ENCODE measurements around the gene CABP7. TPM values are rescaled to one million over a fixed set of nuclear protein-coding genes. Genes with fewer than 3 reads are reported as not detected.

The CABP7 gene
- total and polyA plus RNA-seq, 4 donors, result 0.08 TPM; not detected in 3

DNA sequence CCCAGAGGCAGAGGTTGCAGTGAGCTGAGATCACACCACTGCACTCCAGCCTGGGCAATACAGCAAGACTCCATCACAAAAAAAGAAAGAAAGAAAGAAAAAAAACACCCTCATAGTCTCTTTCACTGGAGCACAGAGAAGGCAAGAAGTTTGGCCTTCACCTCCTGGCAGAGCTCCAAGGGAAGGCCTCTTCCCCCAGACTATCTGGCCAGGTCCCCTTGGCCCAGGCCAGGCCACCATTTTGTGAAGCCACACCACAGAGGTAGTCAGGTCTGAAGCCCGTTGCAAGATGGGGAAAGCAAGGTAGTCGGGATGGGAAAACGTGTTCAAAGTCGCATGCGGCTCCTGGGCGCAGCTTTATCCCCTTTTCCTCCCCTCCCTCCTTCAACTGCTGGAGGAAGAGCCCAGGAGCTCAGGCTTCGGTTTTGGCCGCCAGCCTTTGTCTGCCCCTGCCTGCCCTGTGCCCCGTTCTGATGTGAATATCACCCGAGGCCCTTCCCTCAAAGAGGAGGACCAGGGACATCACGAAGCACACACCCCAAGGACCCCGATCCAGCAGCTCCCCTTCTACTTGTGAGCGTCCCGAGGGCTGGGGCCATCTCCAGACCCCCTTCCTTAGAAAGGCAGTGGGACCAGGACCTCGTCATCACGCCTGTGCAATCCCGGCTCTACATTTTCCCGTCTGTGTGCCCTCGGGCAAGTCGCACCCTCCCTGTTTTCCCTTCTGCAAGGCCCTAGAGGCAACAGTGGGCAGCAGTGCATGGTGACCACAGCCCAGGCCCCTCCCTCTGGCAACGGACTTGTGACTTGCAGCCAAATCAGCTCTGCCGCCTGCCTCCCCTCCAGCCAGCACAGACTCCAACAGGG is 17.7 kb downstream of the CABP7 start:
- Histone ChIP-seq H3K4me1 (ENCODE audit: control insufficient read depth in 4 of 4, insufficient read depth in 4 of 4, low read length in 3 of 4) (no peaks in the 10 kb centered on the region), H3K9ac (ENCODE audit: low read depth in 1 of 2, low read length in 2 of 2) (no peak overlapping the region), H3K27ac (ENCODE audit: low read depth in 1 of 2, low read length in 2 of 2) (no peak overlapping the region), H3K36me3 (ENCODE audit: control insufficient read depth in 4 of 4, insufficient read depth in 3 of 4, low read depth in 1 of 4, low read length in 3 of 4) (peaks cover 2 to 35% (median 7%) of the 10 kb centered on the region in 4 donors), H3K4me3 (ENCODE audit: low read depth in 1 of 3, low read length in 3 of 3) (no peak overlapping the region), H3K9me3 (ENCODE audit: control insufficient read depth in 4 of 4, low read length in 3 of 4) (no peaks in the 10 kb centered on the region), H3K27me3 (ENCODE audit: control insufficient read depth in 4 of 4, insufficient read depth in 4 of 4, low read length in 3 of 4) (no peaks in the 10 kb centered on the region)
- TF ChIP-seq ZBTB33 (IDR thresholded peaks at IDR 0.05) (no peak), HNF4G (IDR thresholded peaks at IDR 0.05) (no peak), NR2F2 (IDR thresholded peaks at IDR 0.05) (no peak), GABPA (IDR thresholded peaks at IDR 0.05 in 1 of 2, conservative IDR thresholded peaks at IDR 0.05 in 1 of 2) (no peak)
- TF ChIP-seq, protein P1, sequence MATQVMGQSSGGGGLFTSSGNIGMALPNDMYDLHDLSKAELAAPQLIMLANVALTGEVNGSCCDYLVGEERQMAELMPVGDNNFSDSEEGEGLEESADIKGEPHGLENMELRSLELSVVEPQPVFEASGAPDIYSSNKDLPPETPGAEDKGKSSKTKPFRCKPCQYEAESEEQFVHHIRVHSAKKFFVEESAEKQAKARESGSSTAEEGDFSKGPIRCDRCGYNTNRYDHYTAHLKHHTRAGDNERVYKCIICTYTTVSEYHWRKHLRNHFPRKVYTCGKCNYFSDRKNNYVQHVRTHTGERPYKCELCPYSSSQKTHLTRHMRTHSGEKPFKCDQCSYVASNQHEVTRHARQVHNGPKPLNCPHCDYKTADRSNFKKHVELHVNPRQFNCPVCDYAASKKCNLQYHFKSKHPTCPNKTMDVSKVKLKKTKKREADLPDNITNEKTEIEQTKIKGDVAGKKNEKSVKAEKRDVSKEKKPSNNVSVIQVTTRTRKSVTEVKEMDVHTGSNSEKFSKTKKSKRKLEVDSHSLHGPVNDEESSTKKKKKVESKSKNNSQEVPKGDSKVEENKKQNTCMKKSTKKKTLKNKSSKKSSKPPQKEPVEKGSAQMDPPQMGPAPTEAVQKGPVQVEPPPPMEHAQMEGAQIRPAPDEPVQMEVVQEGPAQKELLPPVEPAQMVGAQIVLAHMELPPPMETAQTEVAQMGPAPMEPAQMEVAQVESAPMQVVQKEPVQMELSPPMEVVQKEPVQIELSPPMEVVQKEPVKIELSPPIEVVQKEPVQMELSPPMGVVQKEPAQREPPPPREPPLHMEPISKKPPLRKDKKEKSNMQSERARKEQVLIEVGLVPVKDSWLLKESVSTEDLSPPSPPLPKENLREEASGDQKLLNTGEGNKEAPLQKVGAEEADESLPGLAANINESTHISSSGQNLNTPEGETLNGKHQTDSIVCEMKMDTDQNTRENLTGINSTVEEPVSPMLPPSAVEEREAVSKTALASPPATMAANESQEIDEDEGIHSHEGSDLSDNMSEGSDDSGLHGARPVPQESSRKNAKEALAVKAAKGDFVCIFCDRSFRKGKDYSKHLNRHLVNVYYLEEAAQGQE (IDR thresholded peaks at IDR 0.05), result no peak
- TF ChIP-seq, protein P2, sequence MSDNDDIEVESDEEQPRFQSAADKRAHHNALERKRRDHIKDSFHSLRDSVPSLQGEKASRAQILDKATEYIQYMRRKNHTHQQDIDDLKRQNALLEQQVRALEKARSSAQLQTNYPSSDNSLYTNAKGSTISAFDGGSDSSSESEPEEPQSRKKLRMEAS (IDR thresholded peaks at IDR 0.05), result no peak
- no peak for DNase-seq (ENCODE audit: low spot score)
- 87% methylated on average over 22 of the region's 22 CpGs for WGBS

DNA sequence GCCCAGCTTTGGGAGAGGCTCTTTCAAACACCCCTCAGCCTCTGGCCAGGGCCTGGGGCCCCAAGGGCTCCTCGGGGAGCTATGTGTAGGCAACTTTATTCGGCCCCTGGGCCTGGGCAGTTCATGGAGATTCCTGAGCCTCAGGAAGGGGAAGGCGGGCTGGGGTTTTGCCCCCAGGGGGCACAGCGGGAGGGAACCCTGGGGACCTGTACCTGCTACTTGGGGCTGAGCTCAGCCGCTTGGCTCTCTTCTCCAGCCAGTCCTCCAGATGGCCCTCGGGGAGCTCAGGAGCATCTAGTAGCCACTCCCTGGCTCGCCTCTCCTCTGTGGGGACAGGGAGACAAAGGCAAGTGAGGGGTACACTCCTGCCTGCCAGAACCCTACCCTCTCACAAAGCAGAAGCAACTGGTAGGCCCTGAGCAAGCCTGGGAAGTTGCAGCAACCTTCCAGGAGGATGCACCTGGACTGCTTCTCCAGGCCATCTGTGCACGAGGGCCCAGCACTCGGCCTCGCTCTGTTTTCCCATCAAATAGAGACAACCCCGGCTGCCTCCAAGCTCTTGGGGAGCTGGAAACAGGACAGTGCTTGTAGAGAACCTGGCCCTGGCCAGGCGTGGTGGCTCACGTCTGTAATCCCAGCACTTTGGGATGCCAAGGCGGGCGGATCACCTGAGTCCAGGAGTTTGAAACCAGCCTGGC is 18.5 kb downstream of the CABP7 start:
- Histone ChIP-seq H3K4me3 (ENCODE audit: low read depth in 1 of 3, low read length in 3 of 3) (no peak overlapping the region), H3K4me1 (ENCODE audit: control insufficient read depth in 4 of 4, insufficient read depth in 4 of 4, low read length in 3 of 4) (no peaks in the 10 kb centered on the region), H3K27ac (ENCODE audit: low read depth in 1 of 2, low read length in 2 of 2) (no peak overlapping the region), H3K36me3 (ENCODE audit: control insufficient read depth in 4 of 4, insufficient read depth in 3 of 4, low read depth in 1 of 4, low read length in 3 of 4) (peaks cover 2 to 32% (median 7%) of the 10 kb centered on the region in 4 donors), H3K9me3 (ENCODE audit: control insufficient read depth in 4 of 4, low read length in 3 of 4) (no peaks in the 10 kb centered on the region), H3K27me3 (ENCODE audit: control insufficient read depth in 4 of 4, insufficient read depth in 4 of 4, low read length in 3 of 4) (no peaks in the 10 kb centered on the region), H3K9ac (ENCODE audit: low read depth in 1 of 2, low read length in 2 of 2) (no peak overlapping the region)
- no peak for DNase-seq (ENCODE audit: low spot score)
- TF ChIP-seq FOXA2 (IDR thresholded peaks at IDR 0.05), result no peak
- 88% methylated on average over 15 of the region's 15 CpGs for WGBS

DNA sequence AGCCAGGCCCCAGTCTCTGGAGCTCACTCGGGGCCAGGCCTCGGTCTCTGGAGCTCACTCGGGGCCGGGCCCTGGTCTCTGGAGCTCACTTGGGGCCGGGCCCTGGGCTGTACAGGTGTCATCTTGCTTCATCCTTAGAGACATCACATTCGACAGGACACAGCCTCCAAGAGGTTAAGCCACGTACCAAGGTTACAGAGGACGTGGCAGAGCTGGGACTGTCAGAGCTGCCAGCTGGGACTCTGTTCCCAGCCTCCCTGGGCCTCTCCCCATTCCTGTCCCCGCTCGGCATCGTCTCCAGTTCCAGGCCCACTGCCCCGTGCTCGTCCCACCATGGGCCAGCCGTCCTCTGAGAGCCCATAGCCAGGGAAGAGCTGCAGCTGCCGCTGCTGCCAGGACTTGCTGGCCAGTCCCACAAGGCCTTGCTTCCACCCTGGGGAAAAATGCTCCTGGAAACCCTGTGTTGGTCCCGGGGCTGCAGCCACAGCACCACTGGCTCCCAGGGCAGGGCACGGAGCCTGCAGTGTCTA is 19.6 kb downstream of the CABP7 start:
- 93% methylated on average over 17 of the region's 17 CpGs for WGBS
- DNase-seq (ENCODE audit: low spot score), result no peak
- no peak overlapping the region for H3K27ac ChIP-seq (ENCODE audit: low read depth in 1 of 2, low read length in 2 of 2)
- TF ChIP-seq SP1 (IDR thresholded peaks at IDR 0.05) (no peak), ATF3 (IDR thresholded peaks at IDR 0.05) (no peak), GABPA (IDR thresholded peaks at IDR 0.05 in 1 of 2, conservative IDR thresholded peaks at IDR 0.05 in 1 of 2) (no peak), NR2F2 (IDR thresholded peaks at IDR 0.05) (no peak), RXRA (IDR thresholded peaks at IDR 0.05) (no peak), YY1 (IDR thresholded peaks at IDR 0.05) (no peak), RAD21 (IDR thresholded peaks at IDR 0.05) (no peak), HNF4G (IDR thresholded peaks at IDR 0.05) (no peak), FOXA2 (IDR thresholded peaks at IDR 0.05) (no peak), HNF4A (conservative IDR thresholded peaks at IDR 0.05) (no peak), EGR1 (IDR thresholded peaks at IDR 0.05; ENCODE audit: low read depth in 2 of 2) (no peak), ZBTB33 (IDR thresholded peaks at IDR 0.05) (no peak), FOXA1 (IDR thresholded peaks at IDR 0.05) (no peak)
- TF ChIP-seq, protein P2 (IDR thresholded peaks at IDR 0.05), result no peak

More for the DNA sequence above, 19.6 kb downstream of the CABP7 start:
- Histone ChIP-seq H3K36me3 (ENCODE audit: control insufficient read depth in 4 of 4, insufficient read depth in 3 of 4, low read depth in 1 of 4, low read length in 3 of 4) (peaks cover 0 to 31% (median 5%) of the 10 kb centered on the region in 4 donors), H3K4me1 (ENCODE audit: control insufficient read depth in 4 of 4, insufficient read depth in 4 of 4, low read length in 3 of 4) (no peaks in the 10 kb centered on the region), H3K27me3 (ENCODE audit: control insufficient read depth in 4 of 4, insufficient read depth in 4 of 4, low read length in 3 of 4) (no peaks in the 10 kb centered on the region), H3K4me3 (ENCODE audit: low read depth in 1 of 3, low read length in 3 of 3) (no peak overlapping the region), H3K9me3 (ENCODE audit: control insufficient read depth in 4 of 4, low read length in 3 of 4) (no peaks in the 10 kb centered on the region), H3K9ac (ENCODE audit: low read depth in 1 of 2, low read length in 2 of 2) (no peak overlapping the region)
